Body of pancreas (tissue), 4 donors: ENCODE measurements around the gene SRGAP2C. TPM values are rescaled to one million over a fixed set of nuclear protein-coding genes. Genes with fewer than 3 reads are reported as not detected.
"Not testable (repeated sequence)": the region's sequence is repeated elsewhere in the genome, so short reads cannot be mapped to it uniquely, and the experiment has no call there.

Experiments
- ATAC-seq: fragments of 150-250 bp; one replicate; pipeline ENCODE4 v1.9.1; 2016
- DNase-seq, 4 donors: peaks; one replicate each; pipeline ENCODE4 v3.0.0-alpha.2; 2019
- H3K27ac ChIP-seq, 4 donors: fragments of 200-600 bp; sonication (generic); 1 replicate in 3 of 4; 2 replicates in 1 of 4; pipeline versions ENCODE4 v1.5.1 to v1.6.1; 2016 to 2019; ENCODE audit warnings: mild to moderate bottlenecking in 1 of 4, mixed read lengths in 1 of 4, moderate library complexity in 1 of 4
- H3K27me3 ChIP-seq, 2 donors: fragments of 200-600 bp; sonication (generic); one replicate each; pipeline ENCODE4 v1.6.0; 2016; ENCODE audit warnings: mild to moderate bottlenecking in 1 of 2
- H3K36me3 ChIP-seq, 2 donors: fragments of 200-600 bp; sonication (generic); replicated peaks in 1 of 2; 2 replicates each; pipeline ENCODE4 v1.5.1; 2016; ENCODE audit warnings: low read depth in 2 of 2; ENCODE audit not compliant: insufficient read depth in 1 of 2
- H3K4me1 ChIP-seq: fragments of 200-600 bp; sonication (generic); one replicate; pipeline ENCODE4 v1.6.0; 2016
- H3K4me3 ChIP-seq, 2 donors: fragments of 200-600 bp; sonication (generic); 1 replicate in 1 of 2; 2 replicates in 1 of 2; pipeline ENCODE4 v1.5.1; 2016 to 2019
- H3K9me3 ChIP-seq, 3 donors: fragments of 200-600 bp; sonication (generic); 1 replicate in 2 of 3; 2 replicates in 1 of 3; pipeline ENCODE4 v1.5.1; 2016
- POLR2A ChIP-seq, 3 donors: fragments of 450-650 bp; IDR thresholded peaks; one replicate each; pipeline ENCODE4 v1.6.1; 2016; ENCODE audit warnings: antibody characterized with exemption in 3 of 3, mild to moderate bottlenecking in 2 of 3
- WGBS, 2 donors: methylation state at CpG; one replicate each; pipeline ENCODE4 v1.1.5; 2017; 5-methylcytosine and 5-hydroxymethylcytosine counted together
- intact Hi-C: fragments of 100-400 bp; cut with DNase I; formaldehyde crosslinking; loops from one replicate; pipeline ENCODE4 v1.15.1; 2023
- total RNA-seq, 2 donors: library from RNA; depleted of rRNA; stranded (reverse); fragments of >200 nt; gene quantifications; one replicate each; pipeline ENCODE4 v1.1.0, GENCODE V29; 2016
- TF ChIP-seq, protein P1 (sequence below), 7 experiments: fragments of 450-650 bp in 4 of 7; fragments of 200-600 bp in 3 of 7; sonication (generic) in 3 of 7; IDR thresholded peaks; one replicate each; pipeline ENCODE4 v1.5.1; 2016 to 2019; ENCODE audit warnings: antibody characterized with exemption in 7 of 7

SRGAP2C gene
- total RNA-seq, 2 donors from 2014 or later: 4.6 to 9.3 TPM

DNA sequence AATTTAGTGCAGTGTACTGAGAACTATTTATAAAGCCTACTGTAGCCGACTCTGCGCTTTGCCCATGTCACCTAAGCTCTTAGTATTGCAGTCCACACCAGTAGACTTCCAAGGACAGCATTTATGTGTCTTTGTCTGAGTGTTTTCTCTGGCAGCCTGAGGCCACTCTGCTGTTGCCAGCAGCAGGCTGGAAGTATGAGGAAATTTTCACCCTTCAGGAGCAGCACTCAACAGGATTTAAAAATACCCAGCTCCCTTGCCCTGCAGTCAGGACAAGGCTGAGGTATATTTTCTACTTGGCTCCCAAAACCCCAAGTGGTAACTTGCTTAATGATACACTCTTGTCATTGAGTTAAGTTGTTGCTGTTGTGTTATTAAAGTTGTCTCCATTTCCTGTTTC lies 230.1 kb downstream of the SRGAP2C start:
- H3K27ac ChIP-seq: no peak overlapping the region
- no peak for TF ChIP-seq POLR2A (IDR thresholded peaks at IDR 0.05)
- TF ChIP-seq, protein P1, sequence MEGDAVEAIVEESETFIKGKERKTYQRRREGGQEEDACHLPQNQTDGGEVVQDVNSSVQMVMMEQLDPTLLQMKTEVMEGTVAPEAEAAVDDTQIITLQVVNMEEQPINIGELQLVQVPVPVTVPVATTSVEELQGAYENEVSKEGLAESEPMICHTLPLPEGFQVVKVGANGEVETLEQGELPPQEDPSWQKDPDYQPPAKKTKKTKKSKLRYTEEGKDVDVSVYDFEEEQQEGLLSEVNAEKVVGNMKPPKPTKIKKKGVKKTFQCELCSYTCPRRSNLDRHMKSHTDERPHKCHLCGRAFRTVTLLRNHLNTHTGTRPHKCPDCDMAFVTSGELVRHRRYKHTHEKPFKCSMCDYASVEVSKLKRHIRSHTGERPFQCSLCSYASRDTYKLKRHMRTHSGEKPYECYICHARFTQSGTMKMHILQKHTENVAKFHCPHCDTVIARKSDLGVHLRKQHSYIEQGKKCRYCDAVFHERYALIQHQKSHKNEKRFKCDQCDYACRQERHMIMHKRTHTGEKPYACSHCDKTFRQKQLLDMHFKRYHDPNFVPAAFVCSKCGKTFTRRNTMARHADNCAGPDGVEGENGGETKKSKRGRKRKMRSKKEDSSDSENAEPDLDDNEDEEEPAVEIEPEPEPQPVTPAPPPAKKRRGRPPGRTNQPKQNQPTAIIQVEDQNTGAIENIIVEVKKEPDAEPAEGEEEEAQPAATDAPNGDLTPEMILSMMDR (IDR thresholded peaks at IDR 0.05): no peak
- H3K36me3 ChIP-seq: no peaks in the 10 kb centered on the region
- DNase-seq (no peak), ATAC-seq (no peak)
- intact Hi-C loops: no loop called here
- 66 to 74% methylated on average over 2 of the region's 2 CpGs for WGBS, 2 donors
- H3K27me3 ChIP-seq: no peaks in the 10 kb centered on the region
- no peaks in the 10 kb centered on the region for H3K4me1 ChIP-seq
- no peaks in the 10 kb centered on the region for H3K9me3 ChIP-seq
- H3K4me3 ChIP-seq: no peak overlapping the region

DNA sequence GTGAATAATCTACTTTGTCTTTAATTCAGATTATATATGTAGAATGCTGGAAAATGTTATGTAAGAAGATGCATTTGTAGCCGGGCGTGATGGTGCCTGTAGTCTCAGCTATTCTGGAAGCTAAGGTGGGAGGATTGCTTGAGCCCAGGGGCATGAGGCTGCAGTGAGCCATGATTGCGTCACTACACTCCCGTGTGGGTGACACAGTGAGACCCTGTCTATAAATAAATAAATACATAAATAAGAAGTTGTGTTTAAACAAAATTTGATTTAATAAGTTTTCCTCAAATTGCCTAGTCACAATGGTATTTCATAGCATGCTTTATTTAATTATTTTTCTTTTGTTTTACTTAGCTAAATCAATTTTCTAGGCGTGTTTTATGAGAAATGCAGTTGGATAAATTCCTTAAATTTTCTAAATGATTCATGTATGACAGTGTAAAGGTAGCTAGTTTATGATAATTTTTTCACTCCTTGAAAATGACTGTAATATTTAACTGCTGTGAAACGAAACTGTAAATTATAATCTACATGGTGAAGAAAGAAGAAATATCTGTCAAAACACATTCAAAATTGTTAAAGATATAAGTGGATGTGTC lies 232.6 kb downstream of the SRGAP2C start:
- no peaks in the 10 kb centered on the region for H3K4me1 ChIP-seq
- H3K4me3 ChIP-seq: no peak overlapping the region
- no peaks in the 10 kb centered on the region for H3K36me3 ChIP-seq
- H3K27ac ChIP-seq: no peak overlapping the region
- no peak for TF ChIP-seq POLR2A (IDR thresholded peaks at IDR 0.05)
- TF ChIP-seq, protein P1 (IDR thresholded peaks at IDR 0.05): no peak
- 68 to 71% methylated on average over 6 of the region's 6 CpGs for WGBS, 2 donors
- intact Hi-C loops: no loop called here
- no peak for DNase-seq
- no peaks in the 10 kb centered on the region for H3K27me3 ChIP-seq
- no peak for ATAC-seq
- no peaks in the 10 kb centered on the region for H3K9me3 ChIP-seq

GRCh38 chr1:121418369-121419049 lies 233.7 kb downstream of the SRGAP2C start:
- Histone ChIP-seq H3K9me3 (no peaks in the 10 kb centered on the region), H3K4me1 (no peaks in the 10 kb centered on the region), H3K4me3 (no peak overlapping the region), H3K36me3 (no peaks in the 10 kb centered on the region), H3K27ac (no peak overlapping the region), H3K27me3 (no peaks in the 10 kb centered on the region)
- 69 to 77% methylated on average over 14 to 15 of the region's 15 CpGs for WGBS, 2 donors
- TF ChIP-seq, protein P1 (IDR thresholded peaks at IDR 0.05): no peak
- TF ChIP-seq POLR2A (IDR thresholded peaks at IDR 0.05): no peak
- intact Hi-C loops: no loop called here
- ATAC-seq (no peak), DNase-seq (no peak)

DNA sequence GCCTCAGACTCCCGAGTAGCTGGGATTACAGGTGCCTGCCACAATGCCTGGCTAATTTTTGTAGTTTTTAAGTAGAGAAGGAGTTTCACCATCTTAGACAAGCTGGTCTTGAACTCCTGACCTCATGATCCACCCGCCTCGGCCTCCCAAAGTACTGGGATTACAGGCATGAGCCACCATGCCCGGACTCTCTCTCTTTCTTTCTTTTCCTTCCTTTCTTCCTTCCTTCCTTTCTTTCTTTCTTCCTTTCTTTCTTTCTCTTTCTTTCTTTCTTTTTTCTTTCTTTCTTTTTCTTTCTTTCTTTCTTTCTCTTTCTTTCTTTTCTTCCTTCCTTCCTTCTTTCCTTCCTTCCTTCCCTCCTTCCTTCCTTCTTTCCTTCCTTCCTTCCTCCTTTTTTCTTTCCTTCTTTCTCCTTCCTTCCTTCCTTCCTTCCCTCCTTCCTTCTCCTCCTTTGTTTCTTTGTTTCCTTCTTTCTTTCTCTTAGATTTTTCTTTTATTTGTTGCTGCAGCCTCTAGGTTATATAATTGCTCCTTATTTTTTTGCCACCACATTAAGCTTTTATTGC lies 234.4 kb downstream of the SRGAP2C start:
- DNase-seq, intact Hi-C loops, H3K9me3 ChIP-seq, H3K27ac ChIP-seq, H3K27me3 ChIP-seq, H3K4me1 ChIP-seq, H3K4me3 ChIP-seq, H3K36me3 ChIP-seq, ATAC-seq: not testable (repeated sequence)
- WGBS, 2 donors: 74 to 86% methylated on average over 4 of the region's 4 CpGs

- intact Hi-C loops, H3K9me3 ChIP-seq, H3K27me3 ChIP-seq, H3K36me3 ChIP-seq, ATAC-seq, H3K27ac ChIP-seq, H3K4me3 ChIP-seq, H3K4me1 ChIP-seq, DNase-seq: not testable (repeated sequence)
- whole genome bisulfite sequencing, 2 donors: 46 to 51% methylated on average over 3 of the region's 3 CpGs
Measured at GRCh38 chr1:121421490-121421889, 236.7 kb downstream of the SRGAP2C start.

DNA sequence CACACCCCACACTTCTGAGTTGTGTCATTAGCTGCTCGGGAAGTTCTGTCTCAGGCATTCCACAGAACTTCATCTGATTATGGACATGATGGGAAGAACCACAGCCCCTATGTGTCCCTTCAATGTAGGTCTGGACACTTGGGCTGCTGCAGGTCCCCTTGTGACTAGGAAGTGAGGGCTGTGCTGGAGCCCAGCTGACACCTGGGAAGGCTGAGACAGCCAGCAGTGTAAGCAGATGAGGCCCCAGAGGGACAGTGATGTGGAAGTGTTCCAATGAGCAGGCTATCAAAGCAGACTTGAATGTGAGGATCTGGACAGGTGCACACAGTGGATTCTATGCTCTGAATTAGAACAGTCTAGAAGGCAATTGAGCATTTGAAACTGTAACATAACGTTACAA lies 239.2 kb downstream of the SRGAP2C start:
- H3K27ac ChIP-seq, H3K36me3 ChIP-seq, H3K9me3 ChIP-seq, intact Hi-C loops, DNase-seq, H3K4me3 ChIP-seq, H3K27me3 ChIP-seq, ATAC-seq, H3K4me1 ChIP-seq: not testable (repeated sequence)
- WGBS, 2 donors: 84 to 86% methylated on average over 2 of the region's 2 CpGs

- H3K9me3 ChIP-seq, DNase-seq, intact Hi-C loops, ATAC-seq, H3K27ac ChIP-seq, H3K36me3 ChIP-seq, H3K27me3 ChIP-seq, H3K4me1 ChIP-seq, H3K4me3 ChIP-seq: not testable (repeated sequence)
- WGBS, 2 donors: 75 to 79% methylated on average over 2 of the region's 2 CpGs
Measured at GRCh38 chr1:121433517-121433916, 248.7 kb downstream of the SRGAP2C start.

- H3K9me3 ChIP-seq, ATAC-seq, H3K36me3 ChIP-seq, H3K4me1 ChIP-seq, H3K27ac ChIP-seq, DNase-seq, H3K27me3 ChIP-seq, intact Hi-C loops, H3K4me3 ChIP-seq: not testable (repeated sequence)
- 78 to 82% methylated on average over 3 of the region's 3 CpGs for WGBS, 2 donors
Measured at GRCh38 chr1:121438862-121439261, 254.1 kb downstream of the SRGAP2C start.
